ENCODE data around the gene GLI1.

DNA sequence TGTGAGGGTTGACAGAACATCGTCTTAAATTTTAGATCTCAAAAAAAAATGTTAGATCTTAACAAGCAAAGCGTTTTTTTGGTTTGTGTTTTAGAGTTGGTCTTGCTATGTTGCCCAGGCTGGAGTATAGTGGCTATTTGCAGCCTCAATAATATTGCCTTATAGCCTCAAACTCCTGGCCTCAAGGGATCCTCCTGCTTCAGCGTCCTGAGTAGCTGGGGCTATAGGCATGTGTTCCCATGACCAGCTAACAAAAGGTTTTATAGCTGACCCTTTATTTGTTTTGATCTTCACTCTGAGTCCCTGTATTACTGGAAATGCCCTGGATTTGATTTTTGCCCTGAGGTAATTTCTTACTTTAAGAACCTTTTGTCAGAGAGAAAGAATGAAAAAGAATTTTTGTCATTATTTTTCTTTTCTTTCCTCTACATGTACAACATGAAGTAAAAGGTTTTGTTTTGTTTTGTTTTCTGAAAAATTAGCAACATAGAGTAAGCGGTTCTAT is 19.8 kb upstream of the GLI1 start:
- TF ChIP-seq, protein P1, sequence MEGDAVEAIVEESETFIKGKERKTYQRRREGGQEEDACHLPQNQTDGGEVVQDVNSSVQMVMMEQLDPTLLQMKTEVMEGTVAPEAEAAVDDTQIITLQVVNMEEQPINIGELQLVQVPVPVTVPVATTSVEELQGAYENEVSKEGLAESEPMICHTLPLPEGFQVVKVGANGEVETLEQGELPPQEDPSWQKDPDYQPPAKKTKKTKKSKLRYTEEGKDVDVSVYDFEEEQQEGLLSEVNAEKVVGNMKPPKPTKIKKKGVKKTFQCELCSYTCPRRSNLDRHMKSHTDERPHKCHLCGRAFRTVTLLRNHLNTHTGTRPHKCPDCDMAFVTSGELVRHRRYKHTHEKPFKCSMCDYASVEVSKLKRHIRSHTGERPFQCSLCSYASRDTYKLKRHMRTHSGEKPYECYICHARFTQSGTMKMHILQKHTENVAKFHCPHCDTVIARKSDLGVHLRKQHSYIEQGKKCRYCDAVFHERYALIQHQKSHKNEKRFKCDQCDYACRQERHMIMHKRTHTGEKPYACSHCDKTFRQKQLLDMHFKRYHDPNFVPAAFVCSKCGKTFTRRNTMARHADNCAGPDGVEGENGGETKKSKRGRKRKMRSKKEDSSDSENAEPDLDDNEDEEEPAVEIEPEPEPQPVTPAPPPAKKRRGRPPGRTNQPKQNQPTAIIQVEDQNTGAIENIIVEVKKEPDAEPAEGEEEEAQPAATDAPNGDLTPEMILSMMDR (IDR thresholded peaks at IDR 0.05): no peak
- TF ChIP-seq POLR2A (IDR thresholded peaks at IDR 0.05; ENCODE audit: low read depth): no peak

Data from esophagus muscularis mucosa (tissue), 3 donors.